Measurements from ENCODE around the gene RPL19.

Gene RPL19

GRCh38 chr17:39178536-39178935 lies 21.5 kb upstream of the RPL19 start:
- Histone ChIP-seq H3K4me1 (ENCODE audit: insufficient read depth, low read length) (no peaks in the 10 kb centered on the region), H3K9me3 (ENCODE audit: low read length) (no peaks in the 10 kb centered on the region), H2AFZ (ENCODE audit: low read depth, low read length) (no peak overlapping the region), H3K27me3 (ENCODE audit: insufficient read depth, low read length) (no peaks in the 10 kb centered on the region), H3K4me3 (ENCODE audit: low read length) (no peak overlapping the region), H3K36me3 (ENCODE audit: insufficient read depth, low read length) (peaks cover 40% of the 10 kb centered on the region)

DNA sequence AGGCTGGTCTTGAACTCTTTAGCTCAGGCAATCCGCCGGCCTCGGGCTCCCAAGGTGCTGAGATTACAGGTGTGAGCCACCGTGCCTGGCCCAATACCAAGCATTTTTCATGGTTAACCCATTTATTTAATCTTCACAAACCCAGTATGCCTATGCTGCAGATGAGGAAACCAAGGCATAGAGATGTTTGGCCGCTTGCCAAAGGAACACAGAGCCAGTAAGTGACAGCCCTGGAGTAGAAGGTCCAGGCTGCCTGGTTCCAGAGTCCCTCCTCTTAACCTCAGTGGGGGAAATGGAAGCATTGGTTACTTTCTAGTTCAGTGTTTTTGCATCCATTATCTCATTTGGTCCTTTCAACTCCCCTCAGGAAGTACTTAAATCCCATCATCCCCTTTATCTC lies 18.8 kb upstream of the RPL19 start:
- H3K4me1 ChIP-seq (ENCODE audit: insufficient read depth, low read length): no peaks in the 10 kb centered on the region
- no peaks in the 10 kb centered on the region for H3K27me3 ChIP-seq (ENCODE audit: insufficient read depth, low read length)
- H3K9me3 ChIP-seq (ENCODE audit: low read length): no peaks in the 10 kb centered on the region
- no peak overlapping the region for H3K4me3 ChIP-seq (ENCODE audit: low read length)
- H2AFZ ChIP-seq (ENCODE audit: low read depth, low read length): no peak overlapping the region
- H3K36me3 ChIP-seq (ENCODE audit: insufficient read depth, low read length): peaks cover 53% of the 10 kb centered on the region

DNA sequence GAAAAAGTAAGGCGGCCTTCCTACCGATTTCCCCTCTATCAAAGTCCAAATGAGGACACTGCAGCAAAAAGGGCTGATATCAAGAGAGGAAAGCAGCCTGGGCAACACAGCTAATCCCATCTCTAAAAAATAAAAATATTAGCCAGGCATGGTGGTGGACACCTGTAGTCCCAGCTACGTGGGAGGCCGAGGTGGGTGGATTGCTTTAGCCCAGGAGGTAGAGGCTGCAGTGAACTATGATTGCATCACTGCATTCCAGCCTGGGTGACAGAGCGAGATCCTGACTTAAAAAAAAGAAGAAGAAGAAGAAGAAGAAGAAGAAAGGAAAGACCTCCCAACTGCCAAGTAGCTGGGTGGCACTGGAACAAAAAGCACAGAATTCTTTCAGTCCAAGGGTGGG lies 17.0 kb upstream of the RPL19 start:
- Histone ChIP-seq H3K36me3 (ENCODE audit: insufficient read depth, low read length) (peaks cover 56% of the 10 kb centered on the region), H3K4me3 (ENCODE audit: low read length) (no peak overlapping the region), H2AFZ (ENCODE audit: low read depth, low read length) (no peak overlapping the region), H3K9me3 (ENCODE audit: low read length) (no peaks in the 10 kb centered on the region), H3K27me3 (ENCODE audit: insufficient read depth, low read length) (no peaks in the 10 kb centered on the region), H3K4me1 (ENCODE audit: insufficient read depth, low read length) (no peaks in the 10 kb centered on the region)

- H3K36me3 ChIP-seq (ENCODE audit: insufficient read depth, low read length): peaks cover 55% of the 10 kb centered on the region
- no peak overlapping the region for H2AFZ ChIP-seq (ENCODE audit: low read depth, low read length)
- no peaks in the 10 kb centered on the region for H3K4me1 ChIP-seq (ENCODE audit: insufficient read depth, low read length)
- H3K27me3 ChIP-seq (ENCODE audit: insufficient read depth, low read length): no peaks in the 10 kb centered on the region
- H3K4me3 ChIP-seq (ENCODE audit: low read length): no peak overlapping the region
- no peaks in the 10 kb centered on the region for H3K9me3 ChIP-seq (ENCODE audit: low read length)
These were observed 16.4 kb upstream of the RPL19 start for GRCh38 chr17:39183720-39184119.

GRCh38 chr17:39186481-39187002 lies 13.5 kb upstream of the RPL19 start:
- Histone ChIP-seq H3K4me3 (ENCODE audit: low read length) (no peak overlapping the region), H3K27me3 (ENCODE audit: insufficient read depth, low read length) (no peaks in the 10 kb centered on the region), H2AFZ (ENCODE audit: low read depth, low read length) (no peak overlapping the region), H3K4me1 (ENCODE audit: insufficient read depth, low read length) (no peaks in the 10 kb centered on the region), H3K36me3 (ENCODE audit: insufficient read depth, low read length) (peaks cover 52% of the 10 kb centered on the region), H3K9me3 (ENCODE audit: low read length) (no peaks in the 10 kb centered on the region)

DNA sequence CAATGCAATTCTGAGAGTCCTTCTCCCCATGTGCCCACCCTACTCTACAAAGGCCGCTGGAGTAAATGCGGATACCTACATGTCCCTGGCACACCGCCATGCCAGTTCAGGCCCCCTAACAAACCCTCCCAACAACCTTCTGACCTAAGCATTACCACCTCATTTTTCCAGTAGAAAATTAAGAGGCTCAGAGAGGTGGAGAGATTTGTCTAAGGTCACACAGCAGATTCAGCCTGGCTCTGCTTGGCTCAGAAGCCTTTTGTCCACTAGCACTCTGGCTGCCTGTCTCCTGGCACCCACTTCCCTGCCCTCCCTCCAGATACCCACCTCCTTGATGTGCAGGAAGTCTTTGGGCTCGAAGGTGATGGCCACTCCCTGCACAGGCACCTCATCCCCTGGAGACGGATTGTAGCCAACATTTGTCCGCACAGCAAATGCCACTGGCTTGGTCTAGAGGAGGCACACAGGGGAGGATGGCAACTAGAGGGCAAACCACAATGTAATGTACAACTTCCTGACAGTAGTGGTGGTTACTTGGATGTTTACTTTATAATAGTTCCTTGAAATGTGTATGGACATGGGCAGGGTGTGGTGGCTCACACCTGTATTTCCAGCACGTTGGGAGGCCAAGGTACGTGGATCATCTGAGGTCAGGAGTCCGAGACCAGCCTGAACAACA lies 12.8 kb upstream of the RPL19 start:
- Histone ChIP-seq H3K9me3 (ENCODE audit: low read length) (no peaks in the 10 kb centered on the region), H3K36me3 (ENCODE audit: insufficient read depth, low read length) (peaks cover 55% of the 10 kb centered on the region), H3K4me3 (ENCODE audit: low read length) (no peak overlapping the region), H3K4me1 (ENCODE audit: insufficient read depth, low read length) (no peaks in the 10 kb centered on the region), H3K27me3 (ENCODE audit: insufficient read depth, low read length) (no peaks in the 10 kb centered on the region), H2AFZ (ENCODE audit: low read depth, low read length) (no peak overlapping the region)

- peaks cover 34% of the 10 kb centered on the region for H3K36me3 ChIP-seq (ENCODE audit: insufficient read depth, low read length)
- no peaks in the 10 kb centered on the region for H3K27me3 ChIP-seq (ENCODE audit: insufficient read depth, low read length)
- no peaks in the 10 kb centered on the region for H3K9me3 ChIP-seq (ENCODE audit: low read length)
- peaks cover 20% of the 10 kb centered on the region for H3K4me1 ChIP-seq (ENCODE audit: insufficient read depth, low read length)
- H2AFZ ChIP-seq (ENCODE audit: low read depth, low read length): no peak overlapping the region
- no peak overlapping the region for H3K4me3 ChIP-seq (ENCODE audit: low read length)
These were observed 8.2 kb upstream of the RPL19 start for GRCh38 chr17:39191750-39192510.

GRCh38 chr17:39192901-39193300 lies 7.2 kb upstream of the RPL19 start:
- H2AFZ ChIP-seq (ENCODE audit: low read depth, low read length): no peak overlapping the region
- no peak overlapping the region for H3K4me3 ChIP-seq (ENCODE audit: low read length)
- H3K4me1 ChIP-seq (ENCODE audit: insufficient read depth, low read length): peaks cover 23% of the 10 kb centered on the region
- H3K36me3 ChIP-seq (ENCODE audit: insufficient read depth, low read length): peaks cover 24% of the 10 kb centered on the region
- no peaks in the 10 kb centered on the region for H3K27me3 ChIP-seq (ENCODE audit: insufficient read depth, low read length)
- H3K9me3 ChIP-seq (ENCODE audit: low read length): no peaks in the 10 kb centered on the region

GRCh38 chr17:39193346-39193745 lies 6.7 kb upstream of the RPL19 start:
- Histone ChIP-seq H2AFZ (ENCODE audit: low read depth, low read length) (no peak overlapping the region), H3K27me3 (ENCODE audit: insufficient read depth, low read length) (no peaks in the 10 kb centered on the region), H3K4me3 (ENCODE audit: low read length) (no peak overlapping the region), H3K36me3 (ENCODE audit: insufficient read depth, low read length) (peaks cover 24% of the 10 kb centered on the region), H3K9me3 (ENCODE audit: low read length) (no peaks in the 10 kb centered on the region), H3K4me1 (ENCODE audit: insufficient read depth, low read length) (peaks cover 27% of the 10 kb centered on the region)

DNA sequence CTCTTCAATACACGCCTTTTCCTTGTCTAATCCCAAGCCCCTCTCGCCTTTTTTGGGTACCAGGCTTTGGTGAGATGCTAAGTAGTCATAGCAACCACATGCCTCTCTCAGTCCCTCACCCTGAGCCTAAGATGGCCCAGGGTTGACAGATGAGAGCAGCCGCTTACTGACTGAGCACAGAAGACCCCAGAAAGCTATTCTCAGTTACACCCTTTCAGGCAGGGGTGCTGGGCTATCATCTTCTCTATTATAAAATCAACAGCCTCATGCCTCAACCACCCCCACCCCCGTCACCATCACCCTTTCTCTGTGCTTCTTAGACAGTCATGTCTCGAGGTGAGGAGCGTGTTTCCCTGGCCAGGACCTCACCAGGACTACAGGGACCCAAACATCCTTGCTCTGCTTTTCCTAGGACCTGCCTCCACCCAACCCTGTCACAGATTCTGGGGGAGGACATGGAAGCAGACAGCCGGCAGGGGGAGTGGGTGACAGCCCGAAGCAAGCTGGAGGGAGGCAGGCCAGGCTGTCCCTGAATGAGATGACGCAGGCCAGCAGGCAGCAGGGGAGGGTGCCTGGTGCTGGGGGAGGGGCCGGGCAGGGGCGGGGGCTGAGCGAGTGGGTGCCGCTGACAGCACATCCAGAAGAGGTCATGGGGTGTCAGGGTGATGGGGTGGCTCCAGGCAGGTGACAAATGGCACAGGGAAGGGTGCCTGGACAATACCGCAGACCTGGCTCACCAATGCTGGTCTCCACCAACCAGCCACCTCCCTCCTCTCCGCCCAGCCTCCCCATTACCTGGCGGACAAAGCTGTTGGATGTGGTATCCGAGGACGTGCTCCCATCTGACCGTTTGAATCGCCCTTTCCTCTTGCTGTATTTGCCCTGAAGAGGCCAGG lies 5.7 kb upstream of the RPL19 start:
- Histone ChIP-seq H3K27me3 (ENCODE audit: insufficient read depth, low read length) (no peaks in the 10 kb centered on the region), H3K36me3 (ENCODE audit: insufficient read depth, low read length) (peaks cover 20% of the 10 kb centered on the region), H3K9me3 (ENCODE audit: low read length) (no peaks in the 10 kb centered on the region), H3K4me3 (ENCODE audit: low read length) (no peak overlapping the region), H3K4me1 (ENCODE audit: insufficient read depth, low read length) (peaks cover 27% of the 10 kb centered on the region), H2AFZ (ENCODE audit: low read depth, low read length) (no peak overlapping the region)

DNA sequence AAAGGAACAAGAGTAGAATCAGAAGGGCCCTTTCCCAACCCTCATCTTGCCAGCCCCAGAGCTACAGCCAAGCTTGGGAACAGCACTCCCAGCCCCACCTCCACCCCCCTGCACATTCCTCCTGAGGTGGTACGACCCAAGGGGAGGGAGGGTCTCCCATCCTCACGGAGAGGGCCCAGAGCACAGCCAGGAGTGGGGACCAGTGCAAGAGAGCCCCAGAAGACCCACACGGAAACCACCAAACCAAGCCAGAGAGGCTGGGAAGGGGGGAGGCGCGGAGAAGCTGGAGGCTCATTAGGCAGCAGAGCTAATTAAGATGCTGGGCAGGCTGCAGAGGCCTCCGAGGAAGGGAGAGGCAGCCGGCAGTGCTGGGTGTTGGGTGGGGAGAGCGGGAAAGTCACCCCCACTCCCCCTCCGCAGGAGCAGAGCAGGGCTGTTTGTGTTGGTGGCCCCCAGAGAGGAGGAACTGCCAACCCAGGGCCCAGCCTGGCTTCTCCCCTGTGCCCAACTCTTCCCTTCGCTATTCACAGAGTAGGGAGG lies 5.0 kb upstream of the RPL19 start:
- H2AFZ ChIP-seq (ENCODE audit: low read depth, low read length): no peak overlapping the region
- peaks cover 20% of the 10 kb centered on the region for H3K36me3 ChIP-seq (ENCODE audit: insufficient read depth, low read length)
- H3K4me3 ChIP-seq (ENCODE audit: low read length): no peak overlapping the region
- H3K9me3 ChIP-seq (ENCODE audit: low read length): no peaks in the 10 kb centered on the region
- H3K4me1 ChIP-seq (ENCODE audit: insufficient read depth, low read length): peaks cover 27% of the 10 kb centered on the region
- H3K27me3 ChIP-seq (ENCODE audit: insufficient read depth, low read length): no peaks in the 10 kb centered on the region

GRCh38 chr17:39195568-39196160 lies 4.4 kb upstream of the RPL19 start:
- no peaks in the 10 kb centered on the region for H3K9me3 ChIP-seq (ENCODE audit: low read length)
- no peak overlapping the region for H3K4me3 ChIP-seq (ENCODE audit: low read length)

More at GRCh38 chr17:39195568-39196160, 4.4 kb upstream of the RPL19 start:
- H3K4me1 ChIP-seq (ENCODE audit: insufficient read depth, low read length): peaks cover 30% of the 10 kb centered on the region
- H2AFZ ChIP-seq (ENCODE audit: low read depth, low read length): no peak overlapping the region
- peaks cover 20% of the 10 kb centered on the region for H3K36me3 ChIP-seq (ENCODE audit: insufficient read depth, low read length)
- H3K27me3 ChIP-seq (ENCODE audit: insufficient read depth, low read length): no peaks in the 10 kb centered on the region

Data from neuron (in vitro differentiated cells).